HG03097 (cell line): ENCODE data around the gene PNPLA5.
"Not testable (repeated sequence)": the region's sequence is repeated elsewhere in the genome, so short reads cannot be mapped to it uniquely, and the experiment has no call there.

ENCODE experiments used
- ATAC-seq: cut with Tn5 transposase; IDR thresholded peaks from one replicate; pipeline ENCODE4 v1.9.1; 2021; ENCODE audit not compliant: unreplicated experiment, low FRiP score

The PNPLA5 gene

GRCh38 chr22:43891360-43892182 is at the start of gene PNPLA5:
Gene PNPLA5, minus strand, starts transcription at chr22:43892013. Its CDS starts 133 bp downstream, at chr22:43891880.
- no peak for ATAC-seq

DNA sequence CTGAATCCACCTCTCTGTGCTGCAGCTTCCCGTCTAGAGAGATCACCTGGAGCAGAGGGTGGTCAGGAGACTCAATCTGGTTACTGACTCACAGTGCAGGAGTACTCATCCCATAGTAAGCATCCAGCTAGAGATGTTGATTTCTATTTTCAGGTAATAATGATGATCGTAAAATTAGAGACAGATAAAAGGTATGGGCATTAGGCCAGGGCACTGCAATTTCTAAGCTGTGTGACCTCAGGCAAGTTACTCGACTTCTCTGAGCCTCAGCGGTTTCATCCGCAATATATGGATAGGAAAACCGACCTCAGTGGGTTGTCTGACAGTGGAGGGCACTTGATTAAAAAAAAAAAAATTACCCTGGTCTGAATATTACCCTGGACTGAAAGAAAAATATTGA is 49.6 kb upstream of the PNPLA5 start:
- no peak for ATAC-seq

GRCh38 chr22:43931771-43932170 is 40.0 kb upstream of the PNPLA5 start:
- ATAC-seq, result no peak

GRCh38 chr22:43928908-43929307 is 37.1 kb upstream of the PNPLA5 start:
- no peak for ATAC-seq

- no peak for ATAC-seq
Observed at GRCh38 chr22:43928468-43928867, 36.7 kb upstream of the PNPLA5 start.

GRCh38 chr22:43926349-43926710 is 34.5 kb upstream of the PNPLA5 start:
- ATAC-seq, result no peak

DNA sequence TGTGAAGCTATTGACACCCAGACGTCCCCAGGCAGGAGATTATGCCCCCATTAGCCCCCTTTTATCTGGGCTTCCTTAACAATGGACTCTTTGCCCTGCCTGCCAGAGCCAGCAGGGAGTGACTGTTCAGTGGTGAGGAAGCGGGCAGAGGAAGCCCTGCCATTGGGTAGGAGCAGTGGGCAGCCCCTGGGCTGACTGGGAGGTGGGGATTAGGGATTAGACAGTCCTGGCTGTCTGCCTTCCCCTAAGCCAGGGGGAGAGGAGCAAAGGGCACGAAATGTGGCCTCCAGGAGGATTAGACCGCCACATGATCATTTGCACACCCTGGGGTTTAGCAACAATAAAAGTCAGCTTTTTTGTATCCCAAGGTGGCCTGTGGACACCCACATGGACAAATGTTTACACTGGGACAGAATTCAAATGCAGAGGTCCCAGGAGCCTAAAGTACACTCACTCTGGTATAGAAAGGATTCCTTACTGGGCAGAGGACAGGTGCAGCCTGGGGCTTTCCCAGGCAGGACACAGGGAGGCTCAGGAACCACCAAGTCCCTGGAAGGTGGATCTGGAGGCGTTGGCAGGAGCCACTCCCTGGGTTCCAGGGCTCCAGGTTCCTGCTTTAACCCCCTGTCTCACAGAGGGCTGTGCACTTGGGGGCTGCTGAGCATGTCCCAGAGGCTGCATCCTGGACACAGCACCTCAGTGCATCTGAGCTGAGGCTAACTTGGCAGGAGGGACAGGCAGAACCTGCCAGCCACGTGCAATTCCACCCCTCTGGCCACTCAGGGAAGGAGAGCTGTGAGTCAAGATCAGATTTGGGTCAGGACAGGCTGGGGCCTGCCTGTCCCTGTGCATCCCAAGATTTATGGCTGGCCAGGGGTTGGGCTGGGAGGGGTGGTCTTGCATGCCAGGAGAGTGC is 33.9 kb upstream of the PNPLA5 start:
- ATAC-seq, result no peak

DNA sequence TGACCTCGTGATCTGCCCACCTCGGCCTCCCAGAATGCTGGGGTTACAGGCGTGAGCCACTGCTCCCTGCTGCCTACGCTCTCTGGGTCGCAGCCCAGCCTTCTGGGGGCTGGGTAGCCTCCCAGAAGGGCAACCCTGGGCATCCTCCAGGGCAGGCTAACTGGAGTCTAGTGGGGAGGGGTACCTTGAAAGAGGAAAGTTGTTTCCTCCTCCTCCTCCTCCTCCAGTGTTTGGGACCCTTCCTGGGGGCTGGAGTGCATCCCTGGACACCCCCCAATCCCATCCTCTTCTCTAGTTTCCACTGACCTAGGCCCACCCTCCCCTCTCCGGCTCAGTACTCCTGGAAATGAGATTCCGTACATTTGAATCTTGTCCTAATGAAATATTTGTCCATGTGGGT is 33.1 kb upstream of the PNPLA5 start:
- no peak for ATAC-seq

DNA sequence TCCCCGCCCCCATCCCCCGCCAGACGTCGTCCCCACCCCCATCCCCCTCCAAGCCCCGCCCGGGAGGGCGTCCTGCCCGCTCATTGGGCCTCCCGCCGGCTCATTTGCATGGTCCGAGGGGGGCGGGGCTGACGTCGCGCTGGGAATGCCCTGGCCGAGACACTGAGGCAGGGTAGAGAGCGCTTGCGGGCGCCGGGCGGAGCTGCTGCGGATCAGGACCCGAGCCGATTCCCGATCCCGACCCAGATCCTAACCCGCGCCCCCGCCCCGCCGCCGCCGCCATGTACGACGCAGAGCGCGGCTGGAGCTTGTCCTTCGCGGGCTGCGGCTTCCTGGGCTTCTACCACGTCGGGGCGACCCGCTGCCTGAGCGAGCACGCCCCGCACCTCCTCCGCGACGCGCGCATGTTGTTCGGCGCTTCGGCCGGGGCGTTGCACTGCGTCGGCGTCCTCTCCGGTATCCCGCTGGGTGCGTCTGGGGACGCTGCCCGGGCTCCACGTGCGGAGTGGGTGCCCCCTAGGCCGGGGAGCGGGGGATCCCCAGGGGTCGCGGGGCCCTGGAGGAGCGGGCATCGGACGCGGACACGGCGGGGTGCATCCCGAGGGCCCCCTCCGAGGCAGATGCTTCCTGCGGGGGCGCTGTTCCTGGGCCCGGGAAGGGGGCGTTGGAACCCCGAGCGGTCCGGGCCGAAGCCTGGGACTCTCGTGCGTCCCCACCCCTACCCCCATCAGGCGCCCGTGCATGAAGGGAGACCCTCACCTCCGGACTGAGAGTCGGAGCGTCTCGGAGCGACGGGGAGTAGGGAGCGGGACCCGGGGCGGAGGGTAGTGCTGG is 32.0 kb upstream of the PNPLA5 start, which contains the start of gene PNPLA3:
TSS of gene PNPLA3 (plus strand) at position 175 of the 834 bp plus-strand sequence. CDS start at position 282, 107 bp downstream.
- no peak for ATAC-seq

GRCh38 chr22:43923191-43923590 is 31.4 kb upstream of the PNPLA5 start:
- ATAC-seq, result no peak

DNA sequence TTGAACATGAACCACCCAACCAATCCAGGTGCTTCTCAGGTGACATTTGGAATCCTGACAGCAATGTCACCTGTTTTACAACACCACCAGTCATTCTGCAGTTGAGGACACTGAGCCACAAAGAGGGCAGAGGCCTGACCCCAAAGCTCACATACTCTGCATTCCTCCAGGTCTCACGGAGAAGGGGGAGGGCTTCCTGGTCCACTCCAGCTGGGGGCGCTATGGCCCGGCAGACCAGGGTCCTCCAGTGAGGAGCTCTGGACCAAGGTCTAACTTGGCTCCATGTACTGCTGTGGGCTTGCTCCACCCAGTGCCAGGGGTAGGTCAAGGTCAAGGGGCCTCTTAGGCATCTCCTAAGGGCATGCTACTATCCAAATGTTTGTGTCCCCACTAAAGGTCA is 30.3 kb upstream of the PNPLA5 start:
- ATAC-seq, result no peak

DNA sequence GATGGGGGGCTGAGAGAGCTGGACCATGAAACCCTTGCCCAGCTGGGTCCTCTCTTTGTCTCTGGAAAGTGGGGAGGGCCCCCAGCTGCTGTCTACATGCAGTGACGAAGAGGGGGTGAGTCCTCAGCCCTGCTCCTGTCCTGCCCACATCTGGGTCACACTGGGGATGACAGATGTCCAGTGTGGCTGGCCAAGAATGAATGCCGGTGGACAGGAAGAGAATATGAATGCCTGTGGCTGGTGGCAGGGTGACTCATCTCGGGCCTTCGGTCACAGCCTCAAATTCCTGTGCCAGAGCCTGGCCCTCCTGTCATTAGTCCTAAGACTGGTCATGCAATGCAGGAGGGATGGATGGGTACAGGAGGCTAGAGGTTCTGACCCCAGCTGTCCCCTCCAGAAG is 29.6 kb upstream of the PNPLA5 start:
- no peak for ATAC-seq

DNA sequence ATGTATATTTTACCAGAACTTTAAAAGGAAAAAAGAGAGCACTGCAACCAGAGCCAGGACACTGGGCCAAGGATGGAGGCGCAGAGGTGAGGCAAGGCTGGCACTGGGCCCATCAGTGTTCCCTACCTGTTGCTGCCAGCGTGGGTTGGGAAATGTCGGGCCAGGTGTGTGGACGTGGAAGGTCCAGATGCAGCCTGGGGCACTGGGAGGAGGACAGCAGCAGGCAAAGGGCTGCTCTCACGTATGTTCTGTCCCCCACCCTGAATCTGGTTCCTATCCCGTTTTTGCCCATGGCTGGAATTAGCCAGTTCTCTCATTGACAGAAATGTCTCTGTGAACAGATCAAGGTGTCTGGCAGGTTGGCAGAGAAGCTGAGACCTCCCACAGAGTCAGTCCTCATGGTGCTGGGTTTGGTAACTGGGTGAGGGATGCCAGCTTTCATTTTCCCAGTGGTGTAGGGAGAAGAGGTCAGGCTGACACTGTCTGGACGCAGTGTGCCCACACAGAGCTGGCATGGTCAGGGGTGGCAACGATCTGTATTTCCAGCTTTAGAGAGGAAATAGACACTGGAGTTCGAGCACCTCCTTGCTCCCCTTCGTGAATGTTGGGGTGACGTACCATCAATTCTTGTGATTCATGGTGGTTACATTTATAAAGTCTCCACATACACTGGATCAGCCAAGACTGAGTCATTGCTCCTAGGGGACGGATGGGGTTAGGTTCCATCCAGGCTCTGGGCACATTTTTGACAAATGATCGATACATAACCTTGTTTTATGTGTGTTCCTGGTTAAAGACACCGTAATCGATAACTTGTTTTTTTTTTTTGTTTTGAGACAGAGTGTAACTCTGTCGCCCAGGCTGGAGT is 27.5 kb upstream of the PNPLA5 start:
- no peak for ATAC-seq

- no peak for ATAC-seq
Observed at GRCh38 chr22:43917521-43917920, 25.7 kb upstream of the PNPLA5 start.

- ATAC-seq, result no peak
Observed at GRCh38 chr22:43911351-43911750, 19.5 kb upstream of the PNPLA5 start.

DNA sequence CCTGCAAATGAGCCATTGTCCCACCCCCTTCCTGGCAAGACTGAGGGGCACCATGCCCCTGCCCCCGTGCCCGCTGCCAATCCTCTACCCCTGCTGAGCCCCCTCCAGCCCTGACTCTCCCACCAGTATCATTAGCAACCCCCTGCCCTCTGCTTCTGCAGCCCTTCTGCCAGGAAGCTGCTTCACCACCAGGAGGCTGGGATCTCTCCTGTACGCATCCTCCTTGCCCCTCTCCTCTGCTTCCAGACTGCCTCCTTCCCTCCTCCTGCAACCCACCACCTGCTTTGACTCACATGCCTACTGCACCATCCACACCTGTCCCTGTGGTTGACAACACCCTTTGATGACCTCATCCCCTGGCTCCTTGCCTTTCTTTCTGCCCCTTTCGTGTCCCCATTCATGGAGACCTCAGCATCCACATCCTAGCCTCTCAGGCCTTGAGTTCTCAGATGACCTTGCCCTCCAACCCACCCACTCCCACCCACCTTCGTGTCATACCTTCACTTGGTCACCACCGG is 18.4 kb upstream of the PNPLA5 start:
- ATAC-seq, result no peak

DNA sequence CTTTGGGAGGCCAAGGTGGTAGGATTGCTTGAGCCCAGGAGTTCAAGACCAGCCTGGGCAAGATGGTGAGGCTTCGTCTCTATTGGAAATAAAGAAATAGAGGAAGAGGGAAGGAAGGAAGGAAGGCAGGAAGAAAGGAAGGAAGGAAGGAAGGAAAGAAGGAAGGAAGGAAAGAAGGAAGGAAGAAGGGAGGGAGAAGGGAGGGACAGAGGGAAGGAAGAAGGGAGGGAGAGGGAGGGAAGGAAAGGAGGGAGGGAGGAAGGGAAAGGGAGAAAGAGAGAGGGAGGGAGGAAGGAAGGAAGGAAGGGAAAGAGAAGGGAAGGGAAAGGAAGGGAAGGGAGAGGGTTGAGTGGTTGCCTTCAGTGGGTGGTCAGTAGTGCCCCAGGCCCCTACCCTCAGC is 17.9 kb upstream of the PNPLA5 start:
- ATAC-seq, result no peak

DNA sequence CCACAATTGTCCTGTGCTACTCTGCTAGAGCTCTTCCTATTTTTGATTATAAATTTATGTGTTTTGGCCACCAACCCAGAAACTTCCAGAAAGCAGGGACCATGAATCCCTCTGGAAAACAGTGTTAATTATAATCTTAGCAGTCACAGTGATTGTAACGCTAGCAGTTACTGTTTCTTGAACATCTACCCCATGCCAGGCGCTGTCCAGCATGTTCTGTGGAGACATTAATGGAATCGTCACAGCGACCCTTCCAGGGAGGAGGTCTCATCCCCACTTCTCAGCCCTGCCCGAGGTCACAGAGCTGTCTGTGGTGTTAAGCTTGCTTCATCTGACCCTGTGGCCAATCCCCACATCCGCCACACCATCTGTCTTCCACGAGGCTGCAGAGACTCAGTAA is 13.9 kb upstream of the PNPLA5 start:
- ATAC-seq, result no peak

DNA sequence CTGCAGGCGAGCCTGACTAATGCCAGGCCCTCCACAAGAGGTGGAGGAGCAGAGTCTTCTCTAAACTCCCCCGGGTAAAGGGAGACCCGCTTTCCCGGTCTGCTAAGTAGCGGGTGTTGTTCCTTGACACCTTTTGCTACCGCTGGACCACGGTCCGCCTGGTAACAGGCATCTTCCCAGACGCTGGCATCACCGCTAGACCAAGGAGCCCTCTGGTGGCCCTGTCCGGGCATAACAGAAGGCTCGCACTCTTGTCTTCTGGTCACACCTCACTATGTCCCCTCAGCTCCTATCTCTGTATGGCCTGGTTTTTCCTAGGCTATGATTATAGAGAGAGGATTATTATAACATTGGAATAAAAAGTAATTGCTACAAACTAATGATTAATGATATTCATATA is 12.6 kb upstream of the PNPLA5 start:
- not testable (repeated sequence) for ATAC-seq
